ENCODE results near the gene NRCAM. TPM values are rescaled to one million over a fixed set of nuclear protein-coding genes. Genes with fewer than 3 reads are reported as not detected.

Gene NRCAM
- total RNA-seq, 1 donor, result 1.3 TPM

DNA sequence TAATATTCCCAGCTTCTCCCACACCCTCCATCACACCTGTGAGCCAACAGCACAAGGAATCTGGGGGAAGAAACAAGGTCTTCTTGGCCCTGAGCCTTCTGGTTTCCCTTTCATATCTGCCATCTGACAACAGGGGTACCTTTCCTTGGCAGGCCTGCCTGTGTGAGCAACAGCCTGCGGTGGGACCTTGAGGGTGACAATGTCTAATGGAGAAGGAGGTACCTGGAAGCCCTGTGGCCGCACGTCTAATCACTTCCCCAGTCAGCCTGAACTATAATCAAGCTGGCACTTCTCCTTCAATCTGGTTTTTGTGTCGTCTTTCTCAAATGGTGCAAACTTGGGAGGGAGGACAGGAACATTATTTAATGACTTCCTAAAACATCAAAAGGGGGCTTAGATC lies 41.2 kb downstream of the NRCAM start:
- TF ChIP-seq, protein P1, sequence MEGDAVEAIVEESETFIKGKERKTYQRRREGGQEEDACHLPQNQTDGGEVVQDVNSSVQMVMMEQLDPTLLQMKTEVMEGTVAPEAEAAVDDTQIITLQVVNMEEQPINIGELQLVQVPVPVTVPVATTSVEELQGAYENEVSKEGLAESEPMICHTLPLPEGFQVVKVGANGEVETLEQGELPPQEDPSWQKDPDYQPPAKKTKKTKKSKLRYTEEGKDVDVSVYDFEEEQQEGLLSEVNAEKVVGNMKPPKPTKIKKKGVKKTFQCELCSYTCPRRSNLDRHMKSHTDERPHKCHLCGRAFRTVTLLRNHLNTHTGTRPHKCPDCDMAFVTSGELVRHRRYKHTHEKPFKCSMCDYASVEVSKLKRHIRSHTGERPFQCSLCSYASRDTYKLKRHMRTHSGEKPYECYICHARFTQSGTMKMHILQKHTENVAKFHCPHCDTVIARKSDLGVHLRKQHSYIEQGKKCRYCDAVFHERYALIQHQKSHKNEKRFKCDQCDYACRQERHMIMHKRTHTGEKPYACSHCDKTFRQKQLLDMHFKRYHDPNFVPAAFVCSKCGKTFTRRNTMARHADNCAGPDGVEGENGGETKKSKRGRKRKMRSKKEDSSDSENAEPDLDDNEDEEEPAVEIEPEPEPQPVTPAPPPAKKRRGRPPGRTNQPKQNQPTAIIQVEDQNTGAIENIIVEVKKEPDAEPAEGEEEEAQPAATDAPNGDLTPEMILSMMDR (IDR thresholded peaks at IDR 0.05; ENCODE audit: insufficient read depth, low read depth, low read length), result no peak
- no peak for DNase-seq (ENCODE audit: low read depth)
- H3K4me3 ChIP-seq (ENCODE audit: low read depth, low read length), result no peak overlapping the region

DNA sequence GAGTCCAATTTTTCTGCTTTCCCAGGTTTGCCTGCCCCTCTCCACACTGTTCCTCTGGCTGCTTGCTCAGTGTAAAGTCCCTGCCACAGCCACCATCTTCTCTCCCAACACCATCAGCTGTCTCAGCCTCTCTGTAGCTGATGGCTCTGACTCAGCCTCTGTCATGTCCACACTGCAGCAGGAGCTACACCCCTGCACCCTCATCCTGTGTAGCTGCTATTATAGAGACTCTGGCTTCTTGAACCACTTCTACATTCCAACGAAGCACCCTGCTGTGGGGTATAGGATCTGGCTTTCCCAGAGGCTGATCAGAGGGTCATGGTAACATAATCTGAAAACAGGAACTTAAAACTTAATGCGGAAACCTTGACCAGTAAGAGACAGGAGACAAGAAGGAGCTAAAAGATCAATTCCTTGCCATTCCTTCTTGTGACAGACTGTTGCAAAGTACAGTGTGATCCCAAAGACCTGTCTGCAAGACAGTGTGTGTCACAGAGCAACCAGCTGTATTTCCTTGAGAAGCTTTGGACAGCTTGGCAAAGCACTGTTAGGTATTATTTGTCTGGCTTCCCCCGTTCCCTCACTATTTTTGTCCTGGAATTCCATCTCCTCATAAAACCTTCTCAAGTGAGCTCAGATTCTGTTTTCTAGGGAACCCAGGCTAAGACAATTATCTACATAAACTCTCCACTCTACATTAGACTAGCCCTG lies 42.3 kb downstream of the NRCAM start:
- TF ChIP-seq, protein P1 (IDR thresholded peaks at IDR 0.05; ENCODE audit: insufficient read depth, low read depth, low read length), result no peak
- no peak for DNase-seq (ENCODE audit: low read depth)
- no peak overlapping the region for H3K4me3 ChIP-seq (ENCODE audit: low read depth, low read length)

DNA sequence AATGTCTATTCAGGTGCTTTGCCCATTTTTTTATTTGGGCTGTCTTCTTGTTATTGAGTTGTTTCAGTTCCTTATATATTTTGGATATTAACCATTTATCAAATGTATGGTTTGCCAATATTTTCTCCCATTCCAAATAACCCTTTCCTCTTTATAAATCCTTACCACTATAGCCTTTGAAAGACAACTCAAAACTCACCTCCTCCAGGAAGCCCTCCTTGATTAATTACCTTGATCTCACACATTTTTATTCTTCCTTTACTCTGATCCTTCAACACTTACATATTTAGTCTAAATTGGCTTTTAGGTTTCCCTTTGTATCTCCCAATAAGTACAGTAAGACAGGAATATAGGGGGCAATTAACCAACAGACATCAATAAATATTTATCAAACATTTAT lies 42.9 kb downstream of the NRCAM start:
- no peak for DNase-seq (ENCODE audit: low read depth)
- no peak overlapping the region for H3K4me3 ChIP-seq (ENCODE audit: low read depth, low read length)
- TF ChIP-seq, protein P1 (IDR thresholded peaks at IDR 0.05; ENCODE audit: insufficient read depth, low read depth, low read length), result no peak

DNA sequence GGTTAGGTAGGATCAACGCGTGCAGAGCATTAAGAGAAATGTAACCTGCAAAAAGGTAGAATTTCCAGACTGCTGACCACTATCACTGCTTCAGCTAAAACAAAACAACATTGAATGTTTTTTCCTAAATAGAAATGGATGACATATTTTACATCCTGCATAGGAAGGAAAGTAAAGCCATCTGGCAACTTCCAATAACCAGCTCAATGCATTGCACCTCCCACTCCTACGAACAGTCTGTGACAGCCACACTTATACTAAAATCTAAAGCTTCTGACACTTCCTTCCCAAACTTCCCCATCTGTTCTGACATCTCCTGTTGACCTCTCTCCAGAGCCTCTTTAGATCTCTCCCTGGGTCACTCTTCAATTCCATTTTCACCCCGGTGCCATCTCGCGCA lies 47.1 kb downstream of the NRCAM start:
- no peak for DNase-seq (ENCODE audit: low read depth)
- H3K4me3 ChIP-seq (ENCODE audit: low read depth, low read length), result no peak overlapping the region
- TF ChIP-seq, protein P1 (IDR thresholded peaks at IDR 0.05; ENCODE audit: insufficient read depth, low read depth, low read length), result no peak

DNA sequence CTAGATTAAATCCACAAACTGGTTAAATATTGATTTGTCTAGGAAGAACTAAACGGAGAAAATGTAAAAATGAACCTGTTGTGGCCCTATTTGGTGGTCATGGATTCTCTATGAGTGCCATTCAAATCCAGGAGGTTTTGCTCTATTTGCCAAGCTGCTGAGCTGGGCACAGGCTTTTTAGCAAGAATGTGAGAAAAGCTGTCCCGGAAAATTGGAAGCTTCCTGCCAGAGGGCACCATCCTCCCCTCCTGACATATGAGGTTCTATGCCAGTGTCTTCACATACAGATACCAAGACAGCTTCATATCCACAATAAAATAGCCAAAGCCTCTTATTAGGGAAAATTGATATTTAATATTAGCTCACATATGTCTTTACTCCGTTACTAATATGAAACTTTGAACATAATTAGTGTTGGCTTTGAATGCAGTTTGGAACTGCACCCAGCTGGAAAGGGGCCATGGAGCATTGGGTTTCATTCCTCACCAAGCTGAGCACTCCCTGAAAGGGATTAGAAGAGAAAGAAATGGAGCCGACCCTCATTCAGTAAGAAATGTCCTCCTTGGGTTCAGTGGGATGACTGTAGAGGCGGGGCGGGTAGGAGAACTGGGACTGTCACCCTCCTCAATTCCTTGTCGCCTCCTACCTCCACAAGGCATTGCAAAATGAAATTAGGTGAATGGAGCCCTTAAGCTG lies 47.8 kb downstream of the NRCAM start:
- no peak for DNase-seq (ENCODE audit: low read depth)
- no peak overlapping the region for H3K4me3 ChIP-seq (ENCODE audit: low read depth, low read length)

DNA sequence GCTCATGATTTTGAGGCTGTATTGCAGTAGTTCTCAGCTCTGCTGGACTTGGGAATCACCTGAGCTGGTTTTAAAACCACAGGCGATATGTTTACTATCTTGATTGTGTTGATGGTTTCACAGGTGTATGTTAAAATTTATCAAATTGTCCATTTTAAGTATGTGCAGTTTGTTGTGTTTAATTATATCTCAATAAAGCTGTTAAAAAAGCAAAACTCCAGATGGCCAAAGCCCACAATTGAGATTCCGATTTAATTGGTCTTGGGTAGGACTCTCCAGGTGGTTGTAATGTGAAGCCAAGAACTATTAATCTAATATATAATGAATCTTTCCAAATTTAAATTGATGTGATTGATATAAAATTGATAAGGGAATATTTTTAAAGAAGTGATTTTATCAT lies 48.6 kb downstream of the NRCAM start:
- H3K4me3 ChIP-seq (ENCODE audit: low read depth, low read length), result no peak overlapping the region
- TF ChIP-seq, protein P1 (IDR thresholded peaks at IDR 0.05; ENCODE audit: insufficient read depth, low read depth, low read length), result no peak
- DNase-seq (ENCODE audit: low read depth), result no peak

More for the DNA sequence above, 47.8 kb downstream of the NRCAM start:
- TF ChIP-seq, protein P1 (IDR thresholded peaks at IDR 0.05; ENCODE audit: insufficient read depth, low read depth, low read length), result no peak
